ENCODE measurements around the gene GNPDA1.

GNPDA1 gene

GRCh38 chr5:141951332-141951781 is 61.5 kb downstream of the GNPDA1 start:
- peak; percentile 29 for DNase-seq

Data from CD4-positive, alpha-beta T cell treated with Interleukin-17A for 1 hour (primary cell).